CD4-positive, alpha-beta T cell treated with Interleukin-21 for 1 hour (primary cell): Measurements from ENCODE around the gene UTY.
A peak's percentile ranks its signal among the peaks of the same experiment; 100 is the strongest.

Experiments used
- DNase-seq: peaks from one replicate; pipeline ENCODE4 v3.0.0-alpha.2; 2020

The UTY gene

GRCh38 chrY:13479828-13480227, at the start of gene UTY:
TSS of gene UTY (minus strand) at chrY:13480033. CDS start at chrY:13479665, 368 bp downstream.
- peak; percentile 87 for DNase-seq

- no peak for DNase-seq
Observed at GRCh38 chrY:13520474-13520873, 40.6 kb upstream of the UTY start.

DNA sequence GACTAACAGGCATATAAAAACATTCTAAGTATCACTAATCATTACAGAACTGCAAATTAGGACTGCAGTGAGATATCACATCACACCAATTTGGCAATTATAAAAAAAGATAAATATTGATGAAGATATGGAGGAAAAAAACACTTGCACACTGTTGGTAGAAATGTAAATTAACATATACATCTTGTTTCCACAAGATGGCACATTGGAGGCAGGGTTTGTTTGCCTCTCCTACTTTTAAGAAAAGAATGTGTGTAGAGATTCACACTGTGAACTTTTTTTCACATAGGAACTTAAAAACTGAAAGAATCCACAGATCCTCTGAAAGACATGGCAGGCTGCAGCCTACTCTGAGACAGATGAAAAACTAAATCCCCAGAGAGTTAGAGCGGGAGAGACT, 21.4 kb upstream of the UTY start:
- DNase-seq = no peak

GRCh38 chrY:13493737-13494136, 13.9 kb upstream of the UTY start:
- no peak for DNase-seq

GRCh38 chrY:13492408-13492807, 12.6 kb upstream of the UTY start:
- no peak for DNase-seq

GRCh38 chrY:13488738-13489137, 8.9 kb upstream of the UTY start:
- DNase-seq = no peak

GRCh38 chrY:13479121-13479711, 617 bp downstream of the UTY start:
- peak; percentile 77 for DNase-seq

DNA sequence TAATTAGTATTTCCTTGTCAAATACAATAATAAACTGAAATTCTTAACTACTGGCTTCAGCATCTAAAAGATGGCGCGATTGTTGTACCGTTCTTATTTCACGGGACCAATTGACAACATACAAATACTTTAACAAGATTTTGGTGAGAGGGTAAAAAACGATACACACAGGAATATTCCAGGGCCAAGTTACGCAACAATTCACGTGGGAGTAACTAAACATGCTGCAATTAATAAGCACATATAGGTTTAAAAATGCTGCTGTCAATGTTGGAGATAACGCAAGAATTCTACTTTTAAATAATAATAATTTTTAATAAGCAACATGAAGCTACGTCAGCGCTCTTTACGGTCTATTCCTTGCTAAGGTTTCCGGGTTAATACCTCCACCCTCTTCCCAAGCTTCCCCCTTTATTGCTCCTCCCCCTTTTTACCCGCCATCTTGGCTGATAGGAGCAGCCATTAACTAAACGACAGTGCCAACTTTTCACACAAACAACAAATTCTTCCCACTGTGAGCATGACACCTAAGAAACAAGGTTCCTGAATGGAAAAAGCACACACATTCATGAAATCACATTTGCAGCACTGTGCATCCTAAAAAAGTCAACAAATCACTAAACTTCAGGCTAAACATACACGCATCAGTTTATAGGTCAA, 1.6 kb downstream of the UTY start:
- DNase-seq = peak; percentile 81

DNA sequence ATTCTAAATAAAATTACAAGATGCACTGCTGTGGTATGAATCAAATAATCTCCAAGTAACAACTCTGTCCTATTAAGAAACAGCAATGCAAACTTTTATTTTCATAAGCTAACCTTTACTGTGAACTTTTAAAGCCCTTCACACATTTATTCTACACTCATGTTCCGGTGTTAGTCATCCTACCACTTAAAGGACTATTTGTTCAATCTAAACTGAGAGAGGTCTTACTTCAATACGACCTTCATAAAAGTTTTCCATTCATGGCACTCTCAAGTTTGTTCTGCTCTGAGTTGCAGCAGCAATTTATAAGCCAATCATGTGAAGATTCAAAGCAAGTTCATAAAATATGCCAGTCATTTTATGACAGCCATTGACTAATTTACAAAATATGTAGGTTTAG, 4.8 kb downstream of the UTY start:
- peak; percentile 17 for DNase-seq

DNA sequence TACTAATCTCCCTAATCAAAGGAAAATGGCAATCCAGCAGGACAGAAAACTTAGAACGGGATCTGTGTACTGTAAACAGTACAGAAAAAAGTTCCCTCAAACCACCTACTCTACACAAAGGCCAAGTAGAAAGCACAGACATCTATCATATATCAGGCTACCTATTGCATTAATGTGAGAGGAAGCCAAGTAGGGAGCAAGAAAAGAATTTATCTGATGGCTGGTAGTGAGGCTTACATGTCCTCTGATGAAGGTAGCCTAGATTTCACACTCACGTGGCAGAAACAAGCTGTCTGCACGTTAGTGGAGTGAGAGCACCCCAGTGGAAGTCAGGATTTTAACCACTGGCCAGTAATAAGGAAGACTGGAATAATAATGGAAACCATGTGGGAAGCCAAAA, 28.3 kb downstream of the UTY start:
- DNase-seq = no peak

GRCh38 chrY:13450596-13451130, 29.2 kb downstream of the UTY start:
- no peak for DNase-seq

GRCh38 chrY:13445566-13445965, 34.3 kb downstream of the UTY start:
- no peak for DNase-seq

DNA sequence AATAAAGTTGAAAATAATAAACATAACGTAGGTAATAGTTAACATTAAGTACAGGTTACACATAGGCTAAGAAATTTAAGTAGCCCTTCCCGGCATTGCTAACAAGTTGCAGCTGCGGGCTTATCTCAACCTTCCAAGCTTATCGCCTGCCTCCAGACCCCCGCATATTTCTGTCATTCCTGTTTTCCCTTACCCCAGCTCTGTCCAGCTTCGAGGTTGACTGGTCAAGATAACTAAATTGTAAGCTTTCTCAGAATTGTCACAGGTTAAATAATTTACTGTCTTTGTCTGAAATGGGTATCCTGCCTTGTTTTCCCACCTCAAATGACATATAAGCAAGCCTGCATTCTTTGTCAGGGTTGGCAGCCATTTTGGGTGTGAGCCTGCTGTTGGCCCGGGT, 36.7 kb downstream of the UTY start:
- DNase-seq = no peak

GRCh38 chrY:13440811-13441210, 39.0 kb downstream of the UTY start:
- no peak for DNase-seq

GRCh38 chrY:13435968-13436937, 43.6 kb downstream of the UTY start:
- peak; percentile 76 for DNase-seq

GRCh38 chrY:13435206-13435967, 44.4 kb downstream of the UTY start:
- no peak for DNase-seq

DNA sequence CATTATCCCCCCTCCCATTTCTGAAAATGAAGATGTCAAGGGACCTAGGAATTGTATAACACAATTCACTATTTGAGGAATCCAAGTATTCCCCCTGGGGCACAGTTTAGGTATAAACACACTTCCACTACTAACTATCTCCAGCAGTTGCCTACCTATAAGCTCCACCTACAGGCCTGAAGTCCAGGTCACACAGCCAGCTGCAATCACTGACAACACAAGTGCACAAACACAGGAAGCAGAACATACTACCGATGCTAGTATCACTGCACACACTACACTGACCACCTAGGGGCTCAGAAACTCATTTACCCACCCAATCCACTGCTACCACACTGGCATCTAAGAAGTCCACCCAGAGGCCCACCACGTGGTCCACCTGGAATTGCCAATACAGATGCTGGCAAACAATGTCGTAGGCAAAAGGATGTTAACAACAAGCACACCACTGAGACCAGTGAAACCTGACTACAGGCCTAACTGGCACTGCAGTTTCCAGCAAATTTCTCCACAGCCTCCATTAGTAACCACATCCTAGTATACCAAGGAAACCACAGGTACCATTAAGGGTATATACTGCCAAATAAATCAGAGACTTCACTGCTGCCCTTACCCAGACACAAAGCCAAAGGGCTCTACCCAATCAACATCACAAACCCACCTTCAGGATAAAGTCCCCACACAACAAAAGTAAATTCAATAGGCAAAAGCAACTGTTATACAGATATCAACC, 47.4 kb downstream of the UTY start:
- DNase-seq = peak; percentile 19

DNA sequence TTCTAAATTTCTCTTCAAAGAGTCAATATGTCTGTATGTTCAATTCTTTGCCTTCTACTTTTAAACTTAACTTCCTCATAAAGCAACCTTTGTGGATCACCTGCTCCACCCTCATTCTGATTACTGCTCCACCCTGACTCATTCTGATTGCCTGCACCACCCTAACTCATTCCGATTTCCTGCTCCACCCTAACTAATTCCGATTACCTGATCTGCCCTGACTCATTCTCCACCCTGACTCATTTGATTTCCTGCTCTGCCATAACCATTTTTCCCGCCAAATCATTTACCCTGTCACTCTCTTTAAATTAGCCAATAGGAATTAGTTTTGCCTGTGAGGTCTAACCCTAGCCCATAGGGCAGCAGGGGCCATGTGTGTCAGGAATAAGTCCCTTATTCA, 50.3 kb downstream of the UTY start:
- DNase-seq = no peak

DNA sequence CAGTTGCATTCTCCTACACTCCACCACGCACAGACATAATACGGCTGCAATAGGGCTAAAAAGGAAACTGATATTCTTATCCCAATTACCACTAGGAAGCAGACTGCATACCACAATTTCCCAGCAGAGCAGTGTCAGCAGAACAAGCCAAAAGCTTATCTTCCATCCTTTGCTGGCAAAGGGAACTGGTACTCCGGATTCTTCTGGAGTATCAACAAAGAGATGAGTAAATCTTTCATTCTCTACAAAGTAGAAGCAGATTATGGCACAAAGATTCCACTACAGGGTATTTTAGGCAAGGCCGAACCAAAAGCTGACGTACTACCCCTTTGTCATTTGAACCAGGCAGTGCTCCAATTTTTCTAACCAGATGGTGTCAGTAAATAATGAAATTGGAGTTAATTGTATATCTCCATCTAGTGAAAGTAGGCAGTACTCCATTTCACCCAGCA, 56.5 kb downstream of the UTY start:
- no peak for DNase-seq

DNA sequence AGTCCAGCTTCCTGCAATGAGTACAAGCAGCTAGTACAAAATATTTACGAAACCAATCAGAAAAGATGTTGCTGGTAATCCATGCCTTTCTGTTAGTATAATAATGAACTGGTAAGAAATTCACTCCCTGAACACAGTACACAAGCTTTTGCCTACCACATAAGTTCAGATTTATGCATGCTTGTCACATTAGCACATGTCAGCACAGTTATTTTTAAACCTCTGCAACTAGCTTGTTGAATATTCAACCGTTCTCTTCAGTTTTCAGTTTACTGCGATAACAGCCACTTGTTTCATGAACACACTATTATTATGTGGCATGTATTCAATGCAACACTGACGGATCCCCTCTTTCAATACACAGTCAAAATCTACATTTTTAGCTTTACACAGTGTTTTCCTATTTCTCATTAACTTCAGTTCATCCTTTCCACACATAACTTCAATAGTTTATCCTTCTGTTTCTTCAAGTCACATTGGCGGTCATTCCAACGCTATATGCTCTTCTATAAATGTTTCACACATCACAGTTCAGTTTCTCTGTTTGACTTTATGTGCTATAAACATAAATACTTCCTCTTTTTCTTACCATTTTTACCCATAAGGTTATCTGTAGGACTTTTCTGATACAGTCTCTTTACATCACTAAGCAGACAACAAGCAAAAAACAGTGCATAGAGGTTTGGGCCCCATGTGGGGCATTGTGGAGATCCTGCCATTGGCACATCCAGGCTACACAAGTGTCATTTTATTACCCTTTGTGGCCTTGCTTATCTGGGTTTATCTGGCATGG, 62.8 kb downstream of the UTY start:
- no peak for DNase-seq

- no peak for DNase-seq
Observed at GRCh38 chrY:13415556-13415955, 64.3 kb downstream of the UTY start.
